Activated CD4-positive, CD25-positive, alpha-beta regulatory T cell treated with anti-CD3 and anti-CD28 coated beads, Interleukin-2, amount 50 U/mL, for 24 hours (primary cell): ENCODE results near the gene BLVRB.
A peak's percentile ranks its signal among the peaks of the same experiment; 100 is the strongest.

Experiments
- ATAC-seq, 2 donors: fragments of 150-1000 bp; cut with Tn5 transposase; one replicate each; pipeline ENCODE4 v1.10.0; 2021; ENCODE audit warnings: mild to moderate bottlenecking in 1 of 2, moderate library complexity in 1 of 2

Gene BLVRB

GRCh38 chr19:40398417-40399131 lies 67.0 kb downstream of the BLVRB start:
- peak; percentile 64 to 82 for ATAC-seq
